DND-41 (cell line): ENCODE measurements around the gene IQGAP3.

Experiments
- ATAC-seq: fragments of 200-7000 bp; cut with Tn5 transposase; 3 replicates; pipeline ENCODE4 v1.9.1; 2021; ENCODE audit warnings: low read depth; ENCODE audit not compliant: insufficient read depth
- DNase-seq: peaks from one replicate; pipeline ENCODE4 v3.0.0-alpha.2; 2020
- H2AFZ ChIP-seq: 2 replicates; pipeline ENCODE4 v1.6.0; 2012; ENCODE audit warnings: low read depth, low read length
- H3K27ac ChIP-seq: 2 replicates; pipeline ENCODE4 v1.5.1; 2012; ENCODE audit warnings: low read length, inconsistent platforms
- H3K27me3 ChIP-seq: fragments of 200-600 bp; sonication (generic); 2 replicates; pipeline ENCODE4 v1.6.0; 2012; ENCODE audit warnings: low read length, mild to moderate bottlenecking, inconsistent platforms; ENCODE audit not compliant: insufficient read depth, poor library complexity
- H3K36me3 ChIP-seq: 2 replicates; pipeline ENCODE4 v1.5.1; 2012; ENCODE audit warnings: low read length, inconsistent platforms; ENCODE audit not compliant: insufficient read depth
- H3K4me1 ChIP-seq: 2 replicates; pipeline ENCODE4 v1.5.1; 2012; ENCODE audit warnings: mild to moderate bottlenecking, low read length; ENCODE audit not compliant: insufficient read depth
- H3K4me2 ChIP-seq: 2 replicates; pipeline ENCODE4 v1.6.0; 2012; ENCODE audit warnings: mild to moderate bottlenecking, moderate library complexity, low read length, inconsistent platforms; ENCODE audit not compliant: insufficient read depth
- H3K4me3 ChIP-seq, 2 experiments: fragments of 200-600 bp in 1 of 2; shearing (Covaris generic) in 1 of 2; 2 replicates each; pipeline ENCODE4 v1.5.1; 2012 to 2016; ENCODE audit warnings: inconsistent platforms in 2 of 2, low read length in 2 of 2, mild to moderate bottlenecking in 2 of 2, low read depth in 1 of 2, moderate library complexity in 1 of 2
- H3K79me2 ChIP-seq: 2 replicates; pipeline ENCODE4 v1.6.0; 2012; ENCODE audit warnings: low read length, inconsistent platforms; ENCODE audit not compliant: insufficient read depth
- H3K9ac ChIP-seq: 2 replicates; pipeline ENCODE4 v1.6.0; 2012; ENCODE audit warnings: low read depth, mild to moderate bottlenecking, inconsistent platforms, low read length, moderate library complexity
- H3K9me3 ChIP-seq: 2 replicates; pipeline ENCODE4 v1.5.1; 2012; ENCODE audit warnings: low read length, moderate library complexity, mild to moderate bottlenecking, inconsistent platforms; ENCODE audit not compliant: insufficient read depth, severe bottlenecking
- H4K20me1 ChIP-seq: 2 replicates; pipeline ENCODE4 v1.6.0; 2012; ENCODE audit warnings: low read length; ENCODE audit not compliant: insufficient read depth
- EZH2 ChIP-seq: IDR thresholded peaks from 3 replicates; pipeline ENCODE4 v1.6.1; 2012; ENCODE audit warnings: borderline replicate concordance, low read depth, mild to moderate bottlenecking, moderate library complexity, low read length, inconsistent platforms; ENCODE audit not compliant: severe bottlenecking
- TF ChIP-seq, protein P1 (sequence below): IDR thresholded peaks from 2 replicates; pipeline ENCODE4 v1.5.1; 2012; ENCODE audit warnings: borderline replicate concordance, low read length, moderate library complexity, mild to moderate bottlenecking; ENCODE audit not compliant: poor library complexity, severe bottlenecking; ENCODE audit errors: extremely low read depth

Gene IQGAP3, protein sequence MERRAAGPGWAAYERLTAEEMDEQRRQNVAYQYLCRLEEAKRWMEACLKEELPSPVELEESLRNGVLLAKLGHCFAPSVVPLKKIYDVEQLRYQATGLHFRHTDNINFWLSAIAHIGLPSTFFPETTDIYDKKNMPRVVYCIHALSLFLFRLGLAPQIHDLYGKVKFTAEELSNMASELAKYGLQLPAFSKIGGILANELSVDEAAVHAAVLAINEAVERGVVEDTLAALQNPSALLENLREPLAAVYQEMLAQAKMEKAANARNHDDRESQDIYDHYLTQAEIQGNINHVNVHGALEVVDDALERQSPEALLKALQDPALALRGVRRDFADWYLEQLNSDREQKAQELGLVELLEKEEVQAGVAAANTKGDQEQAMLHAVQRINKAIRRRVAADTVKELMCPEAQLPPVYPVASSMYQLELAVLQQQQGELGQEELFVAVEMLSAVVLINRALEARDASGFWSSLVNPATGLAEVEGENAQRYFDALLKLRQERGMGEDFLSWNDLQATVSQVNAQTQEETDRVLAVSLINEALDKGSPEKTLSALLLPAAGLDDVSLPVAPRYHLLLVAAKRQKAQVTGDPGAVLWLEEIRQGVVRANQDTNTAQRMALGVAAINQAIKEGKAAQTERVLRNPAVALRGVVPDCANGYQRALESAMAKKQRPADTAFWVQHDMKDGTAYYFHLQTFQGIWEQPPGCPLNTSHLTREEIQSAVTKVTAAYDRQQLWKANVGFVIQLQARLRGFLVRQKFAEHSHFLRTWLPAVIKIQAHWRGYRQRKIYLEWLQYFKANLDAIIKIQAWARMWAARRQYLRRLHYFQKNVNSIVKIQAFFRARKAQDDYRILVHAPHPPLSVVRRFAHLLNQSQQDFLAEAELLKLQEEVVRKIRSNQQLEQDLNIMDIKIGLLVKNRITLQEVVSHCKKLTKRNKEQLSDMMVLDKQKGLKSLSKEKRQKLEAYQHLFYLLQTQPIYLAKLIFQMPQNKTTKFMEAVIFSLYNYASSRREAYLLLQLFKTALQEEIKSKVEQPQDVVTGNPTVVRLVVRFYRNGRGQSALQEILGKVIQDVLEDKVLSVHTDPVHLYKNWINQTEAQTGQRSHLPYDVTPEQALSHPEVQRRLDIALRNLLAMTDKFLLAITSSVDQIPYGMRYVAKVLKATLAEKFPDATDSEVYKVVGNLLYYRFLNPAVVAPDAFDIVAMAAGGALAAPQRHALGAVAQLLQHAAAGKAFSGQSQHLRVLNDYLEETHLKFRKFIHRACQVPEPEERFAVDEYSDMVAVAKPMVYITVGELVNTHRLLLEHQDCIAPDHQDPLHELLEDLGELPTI (N-terminal part only)

DNA sequence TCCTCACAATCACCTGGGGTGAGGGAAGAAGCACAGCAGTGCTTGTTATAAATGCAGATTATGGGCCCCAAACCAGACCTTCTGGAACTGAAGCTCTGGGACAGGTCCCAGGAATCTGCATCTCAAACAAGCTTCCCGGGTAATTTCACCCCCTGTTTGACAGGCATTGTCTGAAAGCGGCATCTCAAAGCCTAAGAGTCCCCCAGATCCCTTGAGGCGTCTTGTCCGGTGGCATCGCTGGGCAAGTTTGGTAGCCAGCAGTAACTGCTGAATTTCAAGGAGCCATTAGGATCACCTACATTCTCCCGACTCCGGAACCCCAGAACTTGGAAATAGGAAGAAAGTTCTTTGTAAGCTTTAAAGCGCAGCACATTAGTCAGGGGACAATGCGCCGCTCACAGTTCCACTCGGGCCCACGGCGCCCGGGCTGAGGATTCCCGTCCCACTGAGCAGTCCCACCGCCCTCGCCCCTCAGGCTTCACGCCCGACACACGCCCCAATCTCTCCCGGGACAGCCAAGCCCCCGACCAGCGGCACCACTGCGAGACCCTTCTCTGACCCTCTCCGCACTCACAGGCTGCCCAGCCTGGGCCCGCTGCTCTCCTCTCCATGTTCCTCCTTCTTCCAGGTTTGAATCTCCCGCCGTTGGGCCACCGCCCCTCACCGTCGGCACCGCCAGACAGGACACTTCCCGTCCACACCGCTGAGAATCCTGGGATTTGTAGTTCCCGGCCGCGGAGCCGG is at the start of gene IQGAP3:
TSS of gene IQGAP3 (minus strand) at position 647 of the 744 bp plus-strand sequence. CDS start at position 611, 36 bp downstream.
- Histone ChIP-seq H3K27ac (peak within 1 kb of the TSS; percentile 49), H3K79me2 (peaks cover 18% of the 10 kb centered on the region), H3K27me3 (no peaks in the 10 kb centered on the region), H2AFZ (peak within 1 kb of the TSS; percentile 81), H3K4me3 (peak within 1 kb of the TSS; percentile 58 to 87; a peak in 3 of 4 replicates), H4K20me1 (no peaks in the 10 kb centered on the region), H3K4me1 (peaks cover 22% of the 10 kb centered on the region), H3K9ac (peak within 1 kb of the TSS; percentile 66), H3K36me3 (peaks cover 9% of the 10 kb centered on the region), H3K4me2 (peak within 1 kb of the TSS; percentile 91), H3K9me3 (no peaks in the 10 kb centered on the region)
- DNase-seq (peak; percentile 79), ATAC-seq (peak; percentile 97)
- no peak for TF ChIP-seq EZH2
- TF ChIP-seq, protein P1, sequence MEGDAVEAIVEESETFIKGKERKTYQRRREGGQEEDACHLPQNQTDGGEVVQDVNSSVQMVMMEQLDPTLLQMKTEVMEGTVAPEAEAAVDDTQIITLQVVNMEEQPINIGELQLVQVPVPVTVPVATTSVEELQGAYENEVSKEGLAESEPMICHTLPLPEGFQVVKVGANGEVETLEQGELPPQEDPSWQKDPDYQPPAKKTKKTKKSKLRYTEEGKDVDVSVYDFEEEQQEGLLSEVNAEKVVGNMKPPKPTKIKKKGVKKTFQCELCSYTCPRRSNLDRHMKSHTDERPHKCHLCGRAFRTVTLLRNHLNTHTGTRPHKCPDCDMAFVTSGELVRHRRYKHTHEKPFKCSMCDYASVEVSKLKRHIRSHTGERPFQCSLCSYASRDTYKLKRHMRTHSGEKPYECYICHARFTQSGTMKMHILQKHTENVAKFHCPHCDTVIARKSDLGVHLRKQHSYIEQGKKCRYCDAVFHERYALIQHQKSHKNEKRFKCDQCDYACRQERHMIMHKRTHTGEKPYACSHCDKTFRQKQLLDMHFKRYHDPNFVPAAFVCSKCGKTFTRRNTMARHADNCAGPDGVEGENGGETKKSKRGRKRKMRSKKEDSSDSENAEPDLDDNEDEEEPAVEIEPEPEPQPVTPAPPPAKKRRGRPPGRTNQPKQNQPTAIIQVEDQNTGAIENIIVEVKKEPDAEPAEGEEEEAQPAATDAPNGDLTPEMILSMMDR, result no peak

DNA sequence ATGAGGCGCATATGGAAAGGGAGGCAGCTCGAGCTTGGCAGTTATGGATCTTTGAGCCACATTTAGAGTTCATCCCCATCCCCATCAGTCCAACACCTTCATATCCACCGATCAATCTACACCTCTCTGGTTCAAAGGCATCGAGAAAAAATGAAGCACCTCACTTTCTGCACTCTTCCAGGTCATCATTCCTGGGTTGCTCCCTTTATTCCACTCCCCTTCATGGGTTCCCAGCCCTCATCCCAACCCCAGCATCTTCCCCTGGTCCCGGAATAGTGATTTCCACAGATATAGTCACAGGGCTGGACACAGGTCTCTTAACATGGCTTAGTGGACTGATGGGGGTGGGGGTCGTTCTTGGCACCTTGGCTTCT is 47.2 kb upstream of the IQGAP3 start:
- no peak overlapping the region for H3K27ac ChIP-seq
- H3K9me3 ChIP-seq, result no peaks in the 10 kb centered on the region
- DNase-seq, result no peak
- ATAC-seq, result no peak
- no peak overlapping the region for H3K9ac ChIP-seq
- no peak overlapping the region for H3K4me3 ChIP-seq
- H3K4me2 ChIP-seq, result no peak overlapping the region
- no peak for TF ChIP-seq EZH2
- TF ChIP-seq, protein P1, result no peak
- no peak overlapping the region for H2AFZ ChIP-seq
- H3K79me2 ChIP-seq, result no peaks in the 10 kb centered on the region
- H4K20me1 ChIP-seq, result no peaks in the 10 kb centered on the region
- no peaks in the 10 kb centered on the region for H3K4me1 ChIP-seq
- H3K27me3 ChIP-seq, result peaks cover 7% of the 10 kb centered on the region
- no peaks in the 10 kb centered on the region for H3K36me3 ChIP-seq

DNA sequence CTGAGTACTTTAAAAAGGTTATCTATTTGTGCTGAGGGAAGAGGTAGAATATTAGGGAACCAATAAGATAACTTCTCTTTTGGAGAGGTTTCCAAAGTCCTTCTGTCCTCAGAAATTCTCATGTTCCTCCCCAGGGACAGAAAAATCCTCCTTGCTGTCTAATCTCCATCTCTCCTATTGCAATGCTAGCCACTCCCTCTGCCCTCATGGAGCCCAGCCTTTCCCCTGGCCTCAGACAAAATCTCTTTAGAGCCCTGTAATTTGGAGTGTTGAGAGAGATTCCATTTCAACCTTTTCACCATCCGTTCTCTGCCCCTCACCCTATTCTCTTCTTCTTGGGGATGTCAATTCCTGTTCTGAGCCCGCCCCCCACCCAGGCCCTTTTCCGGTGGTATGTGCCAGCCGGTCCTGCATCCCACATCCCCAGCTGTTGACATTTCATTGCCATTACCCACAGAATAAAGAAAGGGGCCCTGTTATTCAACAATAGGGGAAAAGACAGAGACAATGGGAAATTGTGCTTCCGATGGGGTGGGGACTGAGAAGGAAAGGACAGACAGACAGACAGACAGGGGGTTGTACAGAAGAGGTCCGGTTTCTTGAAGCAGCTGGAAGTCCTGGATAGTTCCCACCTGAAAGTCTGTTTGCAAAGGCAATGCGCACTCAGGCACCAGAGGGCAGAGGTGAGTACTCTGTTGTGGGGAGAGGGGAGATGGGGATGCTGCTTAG is 46.7 kb upstream of the IQGAP3 start, which contains the start of gene HAPLN2:
TSS of gene HAPLN2 (plus strand) at position 563 of the 729 bp plus-strand sequence. CDS start 4,076 bp downstream, outside the sequence.
- H3K36me3 ChIP-seq, result no peaks in the 10 kb centered on the region
- H3K27me3 ChIP-seq, result peaks cover 7% of the 10 kb centered on the region
- no peak within 1 kb of the TSS for H3K9ac ChIP-seq
- no peak within 1 kb of the TSS for H2AFZ ChIP-seq
- H3K4me2 ChIP-seq, result no peak within 1 kb of the TSS
- no peaks in the 10 kb centered on the region for H3K9me3 ChIP-seq
- ATAC-seq, result peak; percentile 67
- no peak within 1 kb of the TSS for H3K27ac ChIP-seq
- H3K4me1 ChIP-seq, result no peaks in the 10 kb centered on the region
- H4K20me1 ChIP-seq, result no peaks in the 10 kb centered on the region
- TF ChIP-seq, protein P1, result peak; percentile 67
- TF ChIP-seq EZH2, result no peak
- no peak within 1 kb of the TSS for H3K4me3 ChIP-seq
- DNase-seq, result peak; percentile 36
- no peaks in the 10 kb centered on the region for H3K79me2 ChIP-seq
